Esophagus muscularis mucosa (tissue), 4 donors: ENCODE results near the gene RPS6KA2. TPM values are rescaled to one million over a fixed set of nuclear protein-coding genes. Genes with fewer than 3 reads are reported as not detected.

Source experiments
- DNase-seq: peaks from one replicate; pipeline ENCODE4 v3.0.0-alpha.2; 2017; ENCODE audit errors: extremely low spot score
- H3K27ac ChIP-seq, 4 donors: fragments of 200-600 bp; sonication (generic); replicated peaks in 1 of 4; 1 replicate in 3 of 4; 2 replicates in 1 of 4; pipeline ENCODE4 v1.5.1; 2016 to 2019; ENCODE audit warnings: mild to moderate bottlenecking in 1 of 4
- H3K27me3 ChIP-seq, 4 donors: fragments of 200-600 bp; sonication (generic); one replicate each; pipeline versions ENCODE4 v1.5.1 to v1.6.0; 2016 to 2019
- H3K36me3 ChIP-seq, 4 donors: fragments of 200-600 bp; sonication (generic); one replicate each; pipeline ENCODE4 v1.5.1; 2016 to 2019
- H3K4me1 ChIP-seq, 4 donors: fragments of 200-600 bp; sonication (generic); one replicate each; pipeline ENCODE4 v1.5.1; 2016 to 2019
- H3K4me3 ChIP-seq, 4 donors: fragments of 200-600 bp; sonication (generic); 1 replicate in 2 of 4; 2 replicates in 2 of 4; pipeline ENCODE4 v1.5.1; 2016 to 2019; ENCODE audit warnings: mild to moderate bottlenecking in 4 of 4, moderate library complexity in 1 of 4
- H3K9me3 ChIP-seq, 4 donors: fragments of 200-600 bp; sonication (generic); 1 replicate in 3 of 4; 2 replicates in 1 of 4; pipeline ENCODE4 v1.5.1; 2016 to 2019
- EP300 ChIP-seq: sonication (generic); formaldehyde crosslinking; IDR thresholded peaks from one replicate; pipeline ENCODE4 v1.6.1; 2017; ENCODE audit warnings: antibody characterized with exemption
- POLR2A ChIP-seq: fragments of 450-650 bp; IDR thresholded peaks from one replicate; pipeline ENCODE4 v1.6.1; 2017; ENCODE audit warnings: antibody characterized with exemption, moderate library complexity, mild to moderate bottlenecking, low read depth
- POLR2AphosphoS5 ChIP-seq, 2 donors: sonication (generic); formaldehyde crosslinking; IDR thresholded peaks; one replicate each; pipeline ENCODE4 v1.6.1; 2017; ENCODE audit warnings: antibody characterized with exemption in 2 of 2
- WGBS: methylation state at CpG from one replicate; pipeline ENCODE4 v1.1.5; 2018; 5-methylcytosine and 5-hydroxymethylcytosine counted together
- intact Hi-C: fragments of 100-400 bp; cut with DNase I; formaldehyde crosslinking; loops from one replicate; pipeline ENCODE4 v1.15.1; 2023
- small RNA-seq, 3 donors: library from RNA; depleted of rRNA; stranded (forward); fragments of <200 nt; gene quantifications; one replicate each; pipeline ENCODE3, GENCODE V24; 2016
- total RNA-seq, 4 donors: library from RNA; depleted of rRNA; stranded (reverse); fragments of >200 nt; gene quantifications; one replicate each; pipeline versions ENCODE4 v1.1.0 to v1.2.1, GENCODE V29; 2016
- TF ChIP-seq, protein P1 (sequence below), 3 experiments: fragments of 200-600 bp in 2 of 3; fragments of 450-650 bp in 1 of 3; sonication (generic) in 2 of 3; IDR thresholded peaks; one replicate each; pipeline ENCODE4 v1.5.1; 2017 to 2019; ENCODE audit warnings: antibody characterized with exemption in 3 of 3, mild to moderate bottlenecking in 2 of 3, moderate library complexity in 1 of 3

RPS6KA2 gene
- total RNA-seq, 4 donors from 2014 or later = 83.9 to 126 (median 112) TPM

- Histone ChIP-seq H3K27me3 (no peaks in the 10 kb centered on the region), H3K36me3 (peaks cover 0 to 29% (median 9%) of the 10 kb centered on the region in 4 donors), H3K9me3 (no peaks in the 10 kb centered on the region), H3K4me3 (no peak overlapping the region), H3K4me1 (peaks cover 24 to 33% (median 26%) of the 10 kb centered on the region in 4 donors), H3K27ac (no peak overlapping the region)
- intact Hi-C loops = no loop called here
- no peak for DNase-seq
- 85% methylated on average over 3 of the region's 3 CpGs for WGBS
- TF ChIP-seq EP300 (no peak), POLR2A (no peak), POLR2AphosphoS5 (IDR thresholded peaks at IDR 0.05) (no peak)
- TF ChIP-seq, protein P1, sequence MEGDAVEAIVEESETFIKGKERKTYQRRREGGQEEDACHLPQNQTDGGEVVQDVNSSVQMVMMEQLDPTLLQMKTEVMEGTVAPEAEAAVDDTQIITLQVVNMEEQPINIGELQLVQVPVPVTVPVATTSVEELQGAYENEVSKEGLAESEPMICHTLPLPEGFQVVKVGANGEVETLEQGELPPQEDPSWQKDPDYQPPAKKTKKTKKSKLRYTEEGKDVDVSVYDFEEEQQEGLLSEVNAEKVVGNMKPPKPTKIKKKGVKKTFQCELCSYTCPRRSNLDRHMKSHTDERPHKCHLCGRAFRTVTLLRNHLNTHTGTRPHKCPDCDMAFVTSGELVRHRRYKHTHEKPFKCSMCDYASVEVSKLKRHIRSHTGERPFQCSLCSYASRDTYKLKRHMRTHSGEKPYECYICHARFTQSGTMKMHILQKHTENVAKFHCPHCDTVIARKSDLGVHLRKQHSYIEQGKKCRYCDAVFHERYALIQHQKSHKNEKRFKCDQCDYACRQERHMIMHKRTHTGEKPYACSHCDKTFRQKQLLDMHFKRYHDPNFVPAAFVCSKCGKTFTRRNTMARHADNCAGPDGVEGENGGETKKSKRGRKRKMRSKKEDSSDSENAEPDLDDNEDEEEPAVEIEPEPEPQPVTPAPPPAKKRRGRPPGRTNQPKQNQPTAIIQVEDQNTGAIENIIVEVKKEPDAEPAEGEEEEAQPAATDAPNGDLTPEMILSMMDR (IDR thresholded peaks at IDR 0.05) = no peak
Observed at GRCh38 chr6:166361077-166361429, 266.0 kb downstream of the RPS6KA2 start.

DNA sequence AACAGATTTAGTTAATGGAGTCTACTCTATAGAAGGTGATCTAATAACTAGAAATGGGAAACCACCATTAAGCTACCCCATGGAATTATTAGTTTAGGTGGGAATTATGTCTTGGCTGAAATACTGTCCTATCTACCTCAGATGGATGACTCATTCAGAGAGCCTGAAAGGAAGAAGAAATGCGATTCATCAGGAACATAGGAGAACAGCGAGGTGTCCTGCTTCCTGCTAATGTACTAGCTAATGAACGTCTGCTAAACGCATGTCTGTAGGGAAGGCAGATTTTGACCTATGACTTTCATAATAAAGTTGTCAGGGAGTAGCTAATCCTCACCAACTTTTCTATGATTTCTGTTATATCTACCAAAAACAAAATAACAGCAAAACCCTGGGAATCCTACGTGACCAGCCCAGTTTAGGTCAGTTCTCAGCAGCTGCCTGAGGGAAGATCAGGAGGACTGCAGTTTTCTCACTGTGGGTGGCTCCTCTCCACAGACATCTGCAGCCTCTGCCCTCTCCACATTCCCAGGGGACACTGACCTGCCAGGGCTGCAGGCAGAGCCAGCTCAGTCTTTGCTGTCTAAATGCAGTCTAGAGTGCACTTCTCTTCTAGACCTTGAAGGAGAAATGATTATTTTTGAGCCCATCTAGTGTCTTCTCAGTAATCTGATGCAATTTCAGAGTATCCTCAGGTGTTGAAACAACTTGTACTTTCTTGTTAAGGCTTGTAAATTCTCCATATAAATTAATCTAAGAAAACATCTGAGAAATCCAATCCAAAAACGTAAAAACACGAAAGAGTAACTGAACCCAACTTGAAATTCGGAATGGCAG, 266.6 kb downstream of the RPS6KA2 start:
- no peak overlapping the region for H3K27ac ChIP-seq
- DNase-seq = no peak
- intact Hi-C loops = no loop called here
- TF ChIP-seq POLR2AphosphoS5 (IDR thresholded peaks at IDR 0.05) (no peak), POLR2A (no peak), EP300 (no peak)
- TF ChIP-seq, protein P1 (IDR thresholded peaks at IDR 0.05) = no peak
- H3K27me3 ChIP-seq = no peaks in the 10 kb centered on the region
- H3K4me3 ChIP-seq = no peak overlapping the region
- peaks cover 18 to 27% (median 21%) of the 10 kb centered on the region in 4 donors for H3K4me1 ChIP-seq
- 69% methylated on average over 8 of the region's 8 CpGs for WGBS
- H3K9me3 ChIP-seq = no peaks in the 10 kb centered on the region
- H3K36me3 ChIP-seq = peaks cover 0 to 29% (median 9%) of the 10 kb centered on the region in 4 donors

Small RNA genes within 50 kb of the gene (small RNA-seq; reads per million reads assigned to genes)
- gene MIR1913 = 0 to 0.08 (median 0) reads per million in 3 donors

Other genes starting within 250 kb of the RPS6KA2 start
- 10 to 100 TPM; 54.7 to 68.1 (median 63.1) TPM for gene MPC1, start 244.3 kb downstream of the RPS6KA2 start, total RNA-seq
- gene RAMACL, start 40.6 kb downstream of the RPS6KA2 start, total RNA-seq = 1 to 10 TPM; 1.2 to 2.9 (median 2.1) TPM